SKM-1 (cell line): ENCODE data around the gene ABCA2.
"Not testable (repeated sequence)": the region's sequence is repeated elsewhere in the genome, so short reads cannot be mapped to it uniquely, and the experiment has no call there.

Source experiments
- DNase-seq: peaks from one replicate; lab custom pipeline; 2025; ENCODE audit not compliant: unreplicated experiment; lab: John Stamatoyannopoulos, UW

ABCA2 gene

GRCh38 chr9:137015976-137016375 is 12.1 kb downstream of the ABCA2 start:
- DNase-seq: no peak

GRCh38 chr9:137015540-137015930 is 12.5 kb downstream of the ABCA2 start:
- DNase-seq: no peak

GRCh38 chr9:137014776-137015539 is 13.1 kb downstream of the ABCA2 start:
- DNase-seq: no peak

GRCh38 chr9:137014166-137014565 is 13.9 kb downstream of the ABCA2 start:
- DNase-seq: no peak

- no peak for DNase-seq
Measured at GRCh38 chr9:137013571-137013940, 14.5 kb downstream of the ABCA2 start.

- DNase-seq: no peak
Measured at GRCh38 chr9:137012694-137013570, 15.1 kb downstream of the ABCA2 start.

- DNase-seq: no peak
Measured at GRCh38 chr9:137011907-137012675, 15.9 kb downstream of the ABCA2 start.

- DNase-seq: no peak
Measured at GRCh38 chr9:137011156-137011555, 16.9 kb downstream of the ABCA2 start.

- no peak for DNase-seq
Measured at GRCh38 chr9:137009938-137010732, 17.9 kb downstream of the ABCA2 start.

GRCh38 chr9:137009217-137009616 is 18.8 kb downstream of the ABCA2 start:
- no peak for DNase-seq

- DNase-seq: no peak
Measured at GRCh38 chr9:137008312-137008711, 19.7 kb downstream of the ABCA2 start.

GRCh38 chr9:137007816-137008270 is 20.2 kb downstream of the ABCA2 start:
- DNase-seq: no peak

GRCh38 chr9:137007108-137007815 is 20.8 kb downstream of the ABCA2 start:
- no peak for DNase-seq

GRCh38 chr9:137006116-137007003 is 21.7 kb downstream of the ABCA2 start:
- DNase-seq: no peak

- not testable (repeated sequence) for DNase-seq
Measured at GRCh38 chr9:137004285-137004684, 23.8 kb downstream of the ABCA2 start.

- no peak for DNase-seq
Measured at GRCh38 chr9:137002646-137003041, 25.4 kb downstream of the ABCA2 start.

- no peak for DNase-seq
Measured at GRCh38 chr9:137001857-137002645, 26.0 kb downstream of the ABCA2 start.
